OCI-LY3 (cell line): ENCODE results near the gene LMNA.

Experiments used
- CTCF ChIP-seq: fragments of 200-600, 300-600 bp; sonication (generic); IDR thresholded peaks from 2 replicates; pipeline ENCODE4 v1.5.1; 2014; ENCODE audit warnings: antibody characterized with exemption, low read length, low read depth
- EZH2phosphoT487 ChIP-seq: fragments of 200-600 bp; shearing (Covaris generic); IDR thresholded peaks from 2 replicates; pipeline ENCODE4 v1.6.1; 2018; ENCODE audit warnings: antibody characterized with exemption, mixed run types, low read depth

GRCh38 chr1:156151093-156151688 is 36.7 kb downstream of the LMNA start:
- no peak for TF ChIP-seq CTCF
- no peak for TF ChIP-seq EZH2phosphoT487
